HG02938 (cell line): ENCODE results near the gene MCIDAS.

Source experiments
- ATAC-seq: cut with Tn5 transposase; IDR thresholded peaks from one replicate; pipeline ENCODE4 v1.9.1; 2021; ENCODE audit warnings: mild to moderate bottlenecking, moderate library complexity; ENCODE audit not compliant: unreplicated experiment

Gene MCIDAS

GRCh38 chr5:55222985-55223811 lies 3.9 kb downstream of the MCIDAS start:
- ATAC-seq: no peak

DNA sequence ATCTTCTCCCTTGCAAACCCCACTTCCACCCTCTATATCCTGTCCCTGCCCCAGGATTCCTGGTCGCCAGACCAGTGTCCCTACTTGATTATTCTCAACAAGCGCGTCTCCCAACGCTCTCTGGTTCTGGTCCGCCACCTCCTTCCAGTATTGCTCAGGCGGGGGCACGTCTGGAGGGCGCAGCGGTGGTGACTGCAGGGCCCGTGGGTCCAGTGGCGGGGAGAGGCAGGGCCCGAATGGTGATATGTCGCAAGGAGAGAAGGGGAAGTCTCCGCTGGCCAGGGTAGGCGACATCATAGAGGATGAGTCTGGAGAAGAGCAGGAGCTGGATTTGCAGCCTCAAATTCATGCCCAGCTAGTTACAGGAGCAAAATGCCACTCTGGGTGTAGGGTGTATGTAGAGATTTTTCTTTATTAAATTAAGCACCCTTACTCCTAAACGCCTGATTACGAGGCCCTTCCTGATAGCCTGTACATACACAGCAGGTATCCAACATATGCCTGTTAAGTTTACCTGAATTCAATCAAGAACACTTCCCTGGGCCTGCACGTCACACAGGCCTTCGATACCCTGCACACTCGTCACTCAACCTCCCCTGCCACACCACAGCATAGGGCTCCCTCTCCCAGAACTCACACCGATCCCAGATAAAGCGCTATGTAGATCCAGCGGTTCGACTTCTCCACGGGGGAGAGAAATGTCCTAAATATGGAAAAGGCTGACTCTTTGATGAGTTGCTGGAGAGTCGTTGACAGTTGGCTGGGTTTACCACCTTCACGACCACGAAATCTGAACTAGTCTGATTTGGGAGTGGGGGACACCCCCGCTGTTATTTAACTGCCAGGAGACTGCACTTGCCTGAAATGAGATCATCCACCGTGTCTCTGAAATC lies 4.8 kb downstream of the MCIDAS start:
- ATAC-seq: no peak

DNA sequence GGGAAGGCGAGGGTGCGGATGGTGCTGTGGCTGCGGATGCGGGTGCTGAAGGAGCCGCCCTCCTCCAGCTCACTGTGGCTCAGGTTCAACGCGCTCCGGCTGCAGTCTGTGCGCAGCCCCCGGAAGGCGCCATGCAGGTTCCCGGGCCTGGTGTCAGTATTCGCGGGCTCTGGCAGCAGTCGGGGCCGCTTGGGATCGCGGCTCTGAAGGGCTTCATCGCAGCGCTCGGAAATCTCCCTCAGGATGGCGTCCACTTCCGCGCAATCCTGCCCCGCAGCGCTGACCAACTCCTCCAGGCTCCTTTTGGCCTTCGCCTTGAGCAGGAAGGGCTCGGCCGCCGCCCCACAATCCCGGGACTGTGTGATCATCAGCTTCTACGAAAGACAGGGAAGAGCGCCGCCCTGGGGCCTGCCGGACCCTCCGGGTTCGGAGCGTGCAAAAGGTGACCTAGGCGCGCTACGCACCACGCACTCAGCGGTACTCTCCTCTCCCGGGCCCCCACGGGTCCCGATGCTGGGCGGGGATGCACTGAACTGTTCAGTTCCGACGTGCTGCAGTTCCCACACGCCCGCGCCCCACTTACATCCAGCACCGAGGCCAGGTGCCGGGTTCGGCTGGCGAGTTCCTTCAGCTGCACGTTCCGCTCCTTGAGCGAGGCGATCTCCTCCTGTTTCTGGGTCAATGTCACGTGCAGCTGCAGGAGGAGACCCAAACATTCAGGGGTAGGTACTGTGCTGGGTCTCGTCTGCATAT lies 6.5 kb downstream of the MCIDAS start:
- no peak for ATAC-seq

GRCh38 chr5:55219770-55220169 lies 7.3 kb downstream of the MCIDAS start:
- no peak for ATAC-seq

GRCh38 chr5:55218967-55219366 lies 8.1 kb downstream of the MCIDAS start:
- no peak for ATAC-seq

- ATAC-seq: no peak
Measured at GRCh38 chr5:55211184-55211874, 15.8 kb downstream of the MCIDAS start.

DNA sequence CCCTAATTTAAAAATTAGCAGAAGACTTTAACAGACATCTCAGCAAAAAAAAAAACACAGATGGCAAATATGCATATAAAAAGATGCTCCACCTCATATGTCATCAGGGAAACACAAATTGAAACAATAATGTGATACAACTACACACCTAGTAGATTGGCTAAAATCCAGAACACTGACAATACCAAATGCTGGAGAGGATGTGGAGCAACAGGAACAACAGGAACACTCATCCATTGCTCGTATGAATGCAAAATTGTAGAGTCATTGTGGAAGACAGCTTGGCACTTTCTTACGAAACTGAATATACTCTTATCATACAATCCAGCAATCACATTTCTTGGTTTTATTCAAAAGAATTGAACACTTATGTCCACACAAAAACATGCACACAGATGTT lies 22.1 kb downstream of the MCIDAS start:
- ATAC-seq: no peak

DNA sequence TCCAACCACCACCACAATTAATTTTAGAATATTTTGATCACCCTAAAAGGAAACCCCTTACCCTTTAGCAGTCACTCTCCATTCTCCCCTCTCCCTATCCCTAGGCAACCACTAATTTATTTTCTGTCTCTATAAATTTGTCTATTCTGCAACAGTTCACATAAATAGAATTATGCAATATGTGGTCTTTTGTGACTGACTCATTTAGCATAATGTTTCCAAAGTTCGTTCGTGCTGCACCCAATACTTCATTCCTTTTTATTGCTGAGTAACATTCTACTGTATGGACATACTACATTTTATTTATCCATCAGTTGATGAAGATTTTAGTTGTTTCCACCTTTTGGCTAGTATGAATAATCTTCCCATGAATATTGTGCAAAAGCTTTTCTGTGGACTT lies 36.0 kb downstream of the MCIDAS start:
- no peak for ATAC-seq

- no peak for ATAC-seq
Measured at GRCh38 chr5:55188656-55189540, 38.2 kb downstream of the MCIDAS start.

GRCh38 chr5:55187370-55187769 lies 39.7 kb downstream of the MCIDAS start:
- ATAC-seq: no peak

- no peak for ATAC-seq
Measured at GRCh38 chr5:55180016-55180415, 47.1 kb downstream of the MCIDAS start.

DNA sequence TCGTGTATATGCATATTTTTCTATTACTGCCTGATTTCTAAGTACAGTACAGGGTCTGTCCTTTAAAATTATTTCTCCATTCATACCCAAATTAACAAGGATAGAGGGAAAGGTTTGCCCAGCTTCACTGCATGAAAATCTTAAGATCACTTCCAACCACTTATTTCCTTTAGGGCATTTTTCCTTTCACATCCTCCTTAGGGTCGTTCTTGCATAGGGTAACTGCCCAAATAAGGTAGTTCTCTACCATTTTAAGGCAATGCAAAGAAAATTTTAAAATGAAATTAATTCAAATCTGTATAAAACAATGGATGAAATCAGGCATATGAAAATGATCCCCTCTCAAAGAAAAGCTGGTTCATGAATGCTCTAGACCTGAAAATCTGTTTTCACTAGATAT lies 50.0 kb downstream of the MCIDAS start:
- ATAC-seq: no peak

GRCh38 chr5:55176176-55176818 lies 50.8 kb downstream of the MCIDAS start:
- no peak for ATAC-seq

- no peak for ATAC-seq
Measured at GRCh38 chr5:55175781-55176175, 51.3 kb downstream of the MCIDAS start.

- peak; percentile 1 for ATAC-seq
Measured at GRCh38 chr5:55173687-55174230, 53.4 kb downstream of the MCIDAS start.

DNA sequence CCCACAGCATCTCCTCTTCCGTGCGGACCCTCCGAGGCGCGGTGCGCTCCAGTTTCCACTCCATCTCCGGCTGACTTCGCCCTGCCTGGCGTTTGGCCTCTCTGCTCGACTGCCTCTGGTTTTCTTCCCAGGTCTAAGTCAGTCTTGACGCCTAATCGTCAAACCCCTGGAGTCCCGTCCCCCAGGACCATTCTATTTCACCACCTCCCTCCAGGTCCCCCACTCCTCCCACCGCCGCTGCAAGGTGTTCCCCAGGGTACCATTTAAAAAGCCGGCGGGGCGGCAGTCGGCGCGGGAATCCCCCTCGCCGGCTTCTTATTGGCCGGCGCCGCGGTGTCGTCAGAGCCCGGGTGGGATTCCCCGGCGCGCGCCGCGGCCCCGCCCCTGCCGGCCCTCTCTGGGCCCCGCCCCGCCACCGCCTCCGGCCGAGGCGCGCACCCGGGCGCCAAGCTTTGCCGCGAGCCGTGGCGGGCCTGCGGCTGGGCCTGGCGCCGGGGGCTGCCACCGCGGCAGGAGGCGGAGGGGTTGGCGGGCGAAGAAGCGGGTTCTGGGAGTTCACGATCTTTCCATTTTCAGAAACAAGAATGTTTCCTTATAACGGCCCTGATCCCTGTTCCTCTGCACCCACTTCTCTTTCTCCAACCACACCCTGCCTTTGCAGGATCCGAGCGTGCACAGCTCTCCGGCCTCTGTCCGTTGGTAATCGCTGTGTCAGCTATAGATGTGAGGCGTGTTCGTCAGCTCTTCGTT lies 54.0 kb downstream of the MCIDAS start, which contains the start of gene CDC20B:
Gene CDC20B, minus strand, starts transcription at position 241 of the 750 bp plus-strand sequence. Its CDS starts 177 bp downstream, at position 64.
- ATAC-seq: peak; percentile 81

DNA sequence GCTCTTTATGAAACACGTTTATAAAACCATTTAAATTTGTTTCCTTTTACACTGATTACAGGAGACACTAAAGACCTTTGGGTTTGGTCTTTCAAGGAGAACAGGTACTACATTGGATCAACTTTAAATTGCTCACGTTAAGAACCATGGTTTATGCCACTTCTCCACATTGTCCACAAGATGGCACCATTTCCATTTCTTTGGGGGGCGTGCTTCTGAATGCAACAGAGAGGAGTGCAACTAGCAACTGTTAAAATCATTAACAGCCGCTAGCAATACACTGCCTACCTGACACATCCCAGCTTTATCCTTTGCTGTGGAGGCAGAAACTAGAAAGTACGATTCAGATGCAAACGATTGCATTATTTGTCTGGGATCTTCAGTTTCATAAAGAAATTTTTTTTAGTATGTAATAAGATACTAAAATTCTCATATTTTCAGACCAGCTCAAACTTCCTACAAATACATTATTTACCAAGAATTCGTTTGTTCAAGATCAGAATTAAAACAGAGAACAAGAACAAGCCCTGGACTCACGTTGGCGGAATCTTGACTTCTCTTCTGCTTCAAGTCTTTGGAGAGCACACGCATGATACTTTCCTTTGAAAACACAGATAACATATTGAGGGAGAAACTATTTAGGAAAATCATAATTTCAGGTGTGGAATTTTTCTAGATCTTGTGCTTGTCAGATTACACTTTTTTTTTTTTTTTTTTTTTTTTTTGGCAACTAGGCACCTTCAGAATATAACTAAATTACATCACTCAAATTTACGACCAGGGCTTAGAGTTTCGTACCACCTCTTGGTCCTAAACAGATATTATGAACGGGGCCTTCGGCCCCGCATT lies 54.8 kb downstream of the MCIDAS start:
- peak; percentile 63 for ATAC-seq
